HG02973 (cell line): ENCODE results near the gene PPFIBP1.
"Not testable (repeated sequence)": the region's sequence is repeated elsewhere in the genome, so short reads cannot be mapped to it uniquely, and the experiment has no call there.

ENCODE experiments used
- ATAC-seq: cut with Tn5 transposase; IDR thresholded peaks from one replicate; pipeline ENCODE4 v1.9.1; 2021; ENCODE audit warnings: moderate library complexity; ENCODE audit not compliant: unreplicated experiment

Gene PPFIBP1

DNA sequence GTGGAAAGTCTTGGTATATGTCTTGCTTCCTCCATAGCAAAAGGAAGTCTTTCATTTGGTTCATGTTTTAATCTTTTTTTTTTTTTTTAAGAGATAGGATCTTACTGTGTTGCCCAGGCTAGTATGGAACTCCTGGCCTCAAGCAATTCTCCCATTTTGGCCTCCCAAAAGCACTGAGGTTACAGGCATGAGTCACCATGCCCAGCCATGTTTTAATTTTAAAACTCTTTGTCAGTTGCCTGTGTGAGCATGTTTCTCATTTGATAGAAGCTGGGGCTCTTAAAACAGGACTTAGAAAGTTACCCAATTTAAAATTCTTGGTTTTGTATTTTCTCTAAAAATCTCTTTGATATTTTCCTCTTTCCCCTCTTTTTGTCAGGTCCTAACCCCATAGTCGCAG is 127.2 kb downstream of the PPFIBP1 start:
- no peak for ATAC-seq

DNA sequence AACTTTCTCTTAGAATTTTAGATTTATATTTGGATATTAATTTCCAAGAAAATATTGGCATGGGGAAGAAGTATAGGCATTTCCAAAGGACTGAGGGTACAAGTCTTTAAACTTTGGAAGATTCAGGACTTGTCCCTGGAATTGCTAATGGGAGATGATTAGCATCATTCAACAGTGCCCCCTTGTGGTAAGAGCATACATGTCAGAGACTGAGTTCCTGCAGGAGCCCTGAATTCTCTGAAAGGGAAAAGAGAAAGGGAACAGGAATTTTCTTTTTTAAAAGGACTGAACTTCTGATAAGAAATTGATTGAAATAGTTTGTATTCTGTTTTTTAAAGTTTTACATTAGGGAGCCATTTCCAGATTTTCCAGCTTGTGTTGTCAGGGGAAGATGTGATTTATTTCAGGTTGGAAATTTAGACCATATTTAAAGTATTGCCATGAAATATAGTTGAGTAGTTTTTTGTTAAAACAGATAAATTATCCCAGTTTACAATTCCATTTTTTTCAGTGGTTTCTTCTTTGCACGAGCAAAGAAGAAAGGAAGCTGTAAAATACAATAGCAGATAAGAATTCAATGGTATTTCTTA is 128.3 kb downstream of the PPFIBP1 start:
- no peak for ATAC-seq

DNA sequence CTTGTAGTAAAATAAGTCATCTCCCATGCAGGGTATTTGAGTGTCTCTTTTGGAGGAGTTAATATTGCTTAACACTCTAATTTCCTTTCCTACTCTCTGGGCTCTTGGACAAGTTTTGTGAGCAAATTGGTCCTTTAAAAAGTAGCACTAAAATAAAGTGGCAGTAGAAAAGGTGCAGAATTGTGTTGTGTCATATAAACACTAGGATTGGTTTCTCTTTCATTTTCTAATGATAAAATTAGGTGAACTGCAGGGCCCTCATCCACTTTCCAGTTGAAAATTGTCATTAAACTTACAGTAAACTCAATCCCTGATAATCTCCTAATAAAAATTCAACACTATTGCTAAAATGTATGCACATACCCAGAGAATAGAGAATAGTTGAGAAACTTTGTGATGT is 129.7 kb downstream of the PPFIBP1 start:
- ATAC-seq = no peak

DNA sequence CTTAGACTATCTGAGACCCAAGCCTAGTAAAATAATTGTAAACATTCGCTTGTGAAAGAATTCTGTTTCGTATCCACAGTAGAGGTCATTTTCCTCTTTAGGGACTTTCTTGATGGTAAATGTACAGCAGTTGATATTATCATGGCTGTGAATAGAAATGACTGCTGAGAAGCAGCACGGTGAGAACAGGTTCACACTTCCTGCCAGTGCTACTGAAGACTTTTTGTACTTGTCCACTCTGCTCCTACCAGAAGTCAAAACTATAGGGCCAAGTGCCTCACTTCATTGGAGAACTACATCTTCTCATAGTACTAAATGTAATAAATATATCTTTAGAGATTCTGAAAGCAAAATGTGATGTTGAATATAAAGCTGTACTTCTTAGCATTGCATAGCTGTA is 131.5 kb downstream of the PPFIBP1 start:
- ATAC-seq = not testable (repeated sequence)

DNA sequence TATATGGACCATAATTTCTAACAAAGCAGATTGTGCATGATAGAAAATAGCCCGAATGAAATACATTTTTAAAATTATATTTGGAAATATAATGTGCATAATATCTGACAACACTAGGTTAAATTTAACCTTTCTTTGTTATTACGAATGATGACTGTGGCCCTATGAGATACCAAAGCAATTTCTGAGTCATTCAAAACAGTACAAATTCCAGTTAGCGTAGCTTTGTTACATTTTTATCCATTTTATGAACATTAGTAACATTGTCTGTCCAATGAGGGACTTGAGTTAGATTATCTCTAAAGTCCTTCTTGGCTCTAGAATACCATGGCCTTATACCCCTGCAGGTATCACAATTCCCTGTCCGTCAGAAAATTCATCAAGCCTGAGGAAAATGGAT is 133.3 kb downstream of the PPFIBP1 start:
- no peak for ATAC-seq

DNA sequence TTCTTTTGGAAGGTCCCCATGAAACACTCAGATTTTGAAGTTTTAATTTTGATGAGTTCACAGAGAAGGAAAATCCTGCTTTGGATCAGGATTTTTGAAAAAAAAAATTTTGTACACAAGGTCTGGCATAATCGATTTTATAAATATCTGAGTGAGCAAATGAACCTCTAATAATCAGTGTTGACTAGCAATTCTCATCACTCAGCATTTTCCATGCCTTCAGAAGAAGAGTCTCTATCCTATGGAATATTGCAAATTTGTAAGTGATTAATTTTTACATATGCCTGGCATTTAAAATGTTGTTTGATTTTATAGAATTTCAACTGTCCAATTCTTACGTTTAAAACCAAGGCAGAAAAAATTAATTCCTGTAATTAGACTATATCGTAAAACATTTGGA is 141.7 kb downstream of the PPFIBP1 start:
- no peak for ATAC-seq

DNA sequence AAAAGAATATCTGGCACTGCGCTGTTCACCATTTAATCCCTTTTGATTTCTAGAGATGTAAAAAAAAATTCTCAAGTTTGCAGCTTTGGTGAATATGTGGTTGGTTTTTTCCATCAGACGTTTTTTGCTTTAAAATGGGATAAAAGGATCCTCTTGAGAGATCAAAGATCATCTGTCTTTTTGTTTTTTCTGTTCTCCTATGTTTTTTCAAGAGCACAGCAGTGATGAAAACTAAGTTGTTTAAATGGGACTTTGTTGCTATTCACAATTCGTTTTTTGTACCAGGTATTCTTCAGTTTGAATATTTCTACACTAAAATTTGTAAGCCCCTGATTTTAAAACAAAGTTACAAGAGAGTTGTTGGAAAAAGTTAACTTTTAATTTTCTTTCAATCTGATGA is 142.5 kb downstream of the PPFIBP1 start:
- no peak for ATAC-seq

DNA sequence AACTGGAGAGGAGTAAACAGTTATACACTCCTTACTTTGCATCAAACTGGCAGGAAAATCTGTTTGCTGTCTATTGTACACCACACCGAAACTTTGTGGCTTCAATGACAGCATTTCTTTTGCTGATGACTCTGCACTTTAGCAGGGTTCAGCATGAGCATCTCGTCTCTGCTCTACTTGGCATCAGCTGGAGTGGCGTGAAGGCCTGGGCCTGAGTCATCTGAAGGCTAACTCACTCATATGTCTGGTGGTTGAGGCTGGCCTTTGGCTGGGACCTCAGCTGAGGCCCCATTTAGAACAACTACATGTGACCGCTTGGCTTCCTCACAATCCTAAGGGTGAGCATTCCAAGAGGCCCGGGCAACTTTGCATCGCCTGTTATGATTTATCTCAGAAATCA is 143.5 kb downstream of the PPFIBP1 start:
- no peak for ATAC-seq

DNA sequence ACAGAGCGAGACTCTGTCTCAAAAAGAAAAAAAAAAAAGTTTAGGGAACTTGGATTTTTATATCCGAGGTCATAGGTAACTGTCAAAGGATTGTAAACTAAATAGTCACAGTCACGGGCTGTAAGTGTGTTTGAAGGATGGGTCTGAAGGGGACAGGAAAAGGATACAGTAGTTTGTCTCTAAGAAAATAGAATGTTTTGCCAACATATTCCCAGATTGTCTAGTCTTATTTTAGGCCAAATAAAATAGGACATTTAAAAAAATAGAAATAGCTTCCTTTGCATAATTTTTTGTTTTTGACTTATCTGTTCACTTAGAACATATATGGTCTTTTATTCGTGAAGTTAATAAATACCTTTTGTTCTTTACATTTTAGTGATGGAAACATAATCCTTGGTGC is 148.0 kb downstream of the PPFIBP1 start:
- no peak for ATAC-seq

DNA sequence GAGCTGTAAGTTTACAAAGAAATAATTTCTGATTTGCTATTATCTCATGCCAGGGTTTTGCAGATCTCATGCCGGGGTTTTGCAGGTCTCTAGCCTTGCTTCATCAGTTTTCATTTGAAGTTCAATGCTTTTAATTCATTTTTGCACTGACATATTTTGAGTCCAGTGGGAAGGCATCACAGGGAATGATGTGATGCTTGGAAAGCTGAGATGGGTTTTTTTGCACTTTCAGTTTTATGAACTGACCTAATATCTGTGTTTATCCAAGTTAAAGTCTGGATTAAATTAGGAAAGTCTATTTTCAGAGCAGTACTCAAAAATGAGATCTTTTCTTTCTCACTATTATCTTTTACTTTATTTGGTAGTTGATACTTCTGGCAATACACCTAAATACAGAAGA is 148.6 kb downstream of the PPFIBP1 start:
- ATAC-seq = no peak

DNA sequence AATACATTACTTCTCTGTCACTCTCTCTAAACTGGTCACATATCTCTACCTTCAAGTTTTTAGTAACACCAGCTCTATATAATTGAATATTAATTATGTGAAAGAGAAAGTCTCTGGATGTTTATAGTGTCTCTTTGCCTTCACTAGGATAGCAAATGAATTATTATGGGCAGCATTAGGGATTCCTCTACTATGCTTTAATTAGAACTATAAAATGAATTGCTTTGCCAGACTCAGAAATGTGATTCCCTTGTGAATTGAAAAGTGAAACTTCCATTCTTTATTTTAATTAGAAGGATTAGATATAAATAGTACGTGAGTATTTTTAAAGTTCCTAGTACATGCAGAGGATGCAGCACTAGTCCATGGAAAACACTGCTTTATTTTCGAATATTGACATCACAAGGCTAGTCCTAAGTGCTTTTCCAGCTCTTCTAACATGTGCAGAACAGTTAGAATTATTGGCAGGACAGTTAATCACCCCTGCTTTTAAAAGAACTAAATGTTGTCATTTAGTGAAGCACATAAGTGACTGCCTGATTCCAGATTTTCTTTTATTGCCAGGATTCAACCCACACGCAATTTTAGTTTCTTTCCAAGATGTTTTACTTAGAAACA is 149.2 kb downstream of the PPFIBP1 start:
- ATAC-seq = no peak

DNA sequence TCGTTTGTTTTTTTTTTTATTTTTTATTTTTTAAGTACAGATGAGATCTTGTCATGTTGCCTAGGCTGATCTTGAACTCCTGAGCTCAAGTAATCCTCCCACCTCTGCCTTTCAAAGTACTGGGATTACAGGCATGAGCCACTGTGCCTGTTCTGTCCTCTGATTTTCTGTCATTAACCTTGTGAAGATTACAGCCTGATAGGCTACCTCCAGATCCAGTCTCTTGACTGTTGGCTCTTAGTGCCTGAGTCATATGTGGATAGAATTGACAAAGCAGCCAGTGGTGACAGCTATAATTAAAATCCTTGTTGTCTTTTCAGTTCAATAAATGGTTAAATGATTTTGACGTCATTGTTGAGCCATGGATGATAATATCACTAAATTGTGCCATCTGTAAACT is 151.0 kb downstream of the PPFIBP1 start:
- no peak for ATAC-seq

DNA sequence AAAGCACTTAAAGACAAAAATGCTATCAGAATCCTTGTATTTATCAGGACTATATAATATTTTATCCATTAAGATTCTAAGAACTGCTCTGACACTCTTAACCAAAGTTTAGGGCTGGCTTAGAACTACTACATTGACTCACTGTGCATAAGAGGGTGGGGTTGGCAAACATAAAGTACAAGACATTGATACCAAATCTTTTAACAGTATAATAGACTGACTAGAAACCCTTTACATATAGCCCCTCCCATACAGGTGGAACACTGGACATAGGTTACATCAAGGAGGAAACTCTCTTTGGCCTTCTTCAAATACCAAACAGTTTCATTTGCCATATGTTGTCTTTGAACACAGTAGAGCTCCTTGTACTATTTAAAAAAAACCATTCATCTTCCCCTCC is 156.6 kb downstream of the PPFIBP1 start:
- no peak for ATAC-seq

DNA sequence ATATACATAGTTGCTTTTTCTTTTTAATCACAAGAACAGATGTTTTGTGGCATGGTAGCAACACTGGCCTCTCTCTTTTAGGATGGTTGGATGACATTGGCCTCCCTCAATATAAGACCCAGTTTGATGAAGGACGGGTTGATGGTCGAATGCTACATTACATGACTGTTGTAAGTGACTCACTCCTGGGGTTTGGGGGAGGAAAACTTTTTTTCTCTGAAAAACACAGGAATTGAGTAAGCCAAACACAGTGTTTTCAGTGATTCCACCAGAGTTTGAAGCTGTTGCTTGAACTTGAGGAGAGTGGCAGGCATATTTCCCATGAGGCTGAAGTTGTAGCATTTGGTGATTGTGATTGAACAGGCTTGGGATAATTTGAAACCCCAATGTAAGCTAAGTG is 158.5 kb downstream of the PPFIBP1 start:
- no peak for ATAC-seq

DNA sequence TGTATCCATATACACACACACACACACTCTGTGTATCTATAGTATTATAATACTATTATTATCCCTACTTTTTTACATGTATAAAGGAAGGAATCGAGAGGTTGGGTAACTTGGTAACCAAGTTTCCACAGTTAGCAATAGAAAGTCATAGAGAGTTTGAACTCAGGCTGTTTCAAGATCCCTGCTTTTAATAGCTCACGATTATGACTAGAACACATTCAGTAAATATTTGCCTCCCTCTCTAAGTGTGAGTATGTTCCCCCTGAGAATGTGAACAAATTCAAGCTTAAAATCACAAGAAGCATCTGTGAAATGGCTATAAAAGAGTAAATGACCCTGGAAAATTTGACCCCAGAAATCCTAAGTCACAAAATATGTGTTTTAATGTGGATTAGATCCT is 161.3 kb downstream of the PPFIBP1 start:
- ATAC-seq = no peak

DNA sequence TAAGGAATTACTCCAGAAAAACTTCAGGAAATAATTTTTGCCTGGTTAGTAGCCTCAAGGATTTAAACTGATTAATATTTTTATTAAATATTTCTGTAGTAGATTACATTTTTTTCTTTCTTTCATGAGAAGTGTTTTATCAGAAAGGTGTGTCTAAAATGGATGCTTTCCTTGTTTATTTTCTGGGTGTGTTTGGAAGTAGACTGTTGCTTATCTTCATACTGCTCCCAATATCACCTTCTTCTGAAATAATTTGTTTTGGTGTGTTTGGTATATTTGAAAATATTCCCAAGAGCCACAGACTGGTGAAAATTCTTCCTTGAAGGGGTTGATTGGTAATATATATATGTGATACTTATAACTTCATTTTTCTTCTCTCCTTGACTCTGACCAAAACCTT is 162.1 kb downstream of the PPFIBP1 start:
- no peak for ATAC-seq

DNA sequence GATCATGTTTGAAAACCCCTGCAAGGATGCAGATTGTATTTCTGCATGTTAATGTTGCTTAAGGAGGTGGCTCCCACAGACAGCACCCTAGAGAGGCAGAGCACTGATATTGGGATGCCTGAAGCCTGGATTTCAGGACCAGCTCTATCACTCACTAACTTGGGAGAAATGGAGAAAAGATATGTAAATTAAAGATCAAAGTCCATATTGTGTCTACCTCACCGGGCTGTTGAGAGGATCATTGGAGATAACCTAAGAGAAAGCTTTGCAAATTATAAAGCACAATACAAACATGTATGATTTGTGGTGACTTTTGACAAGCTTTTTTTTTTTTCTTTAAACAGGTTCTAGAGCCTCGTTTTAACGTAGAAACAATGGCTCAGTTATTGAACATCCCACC is 164.7 kb downstream of the PPFIBP1 start:
- no peak for ATAC-seq

DNA sequence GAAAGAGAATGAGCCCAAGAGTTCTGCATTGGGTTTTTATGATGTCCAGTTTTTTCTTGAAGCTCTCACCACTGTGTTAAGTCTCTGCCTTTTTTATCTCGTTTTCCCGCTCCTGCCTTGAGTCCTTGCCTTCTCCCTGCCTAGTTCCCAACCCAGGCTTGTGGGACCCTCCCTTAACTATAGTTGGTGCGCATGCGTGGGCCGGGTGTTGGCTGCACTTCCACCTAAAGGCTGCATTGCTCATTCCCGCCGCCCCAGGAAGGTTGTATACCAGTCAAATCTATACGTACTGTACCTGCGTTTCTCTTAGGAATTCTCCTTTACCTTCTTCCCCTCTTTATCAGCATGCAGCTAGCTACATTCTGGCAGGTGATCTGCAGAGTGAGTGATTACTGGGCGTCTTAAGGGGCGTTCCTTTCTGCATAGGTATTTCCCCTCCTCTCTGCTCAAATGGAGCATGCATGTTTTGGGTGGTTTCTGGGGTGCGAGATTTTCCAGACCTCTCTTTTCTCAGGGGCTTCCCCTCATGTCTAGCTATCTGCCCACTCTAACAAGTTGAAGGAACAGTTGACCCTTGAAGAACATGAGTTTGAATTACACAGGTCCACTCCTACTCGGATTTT is 165.7 kb downstream of the PPFIBP1 start:
- no peak for ATAC-seq

DNA sequence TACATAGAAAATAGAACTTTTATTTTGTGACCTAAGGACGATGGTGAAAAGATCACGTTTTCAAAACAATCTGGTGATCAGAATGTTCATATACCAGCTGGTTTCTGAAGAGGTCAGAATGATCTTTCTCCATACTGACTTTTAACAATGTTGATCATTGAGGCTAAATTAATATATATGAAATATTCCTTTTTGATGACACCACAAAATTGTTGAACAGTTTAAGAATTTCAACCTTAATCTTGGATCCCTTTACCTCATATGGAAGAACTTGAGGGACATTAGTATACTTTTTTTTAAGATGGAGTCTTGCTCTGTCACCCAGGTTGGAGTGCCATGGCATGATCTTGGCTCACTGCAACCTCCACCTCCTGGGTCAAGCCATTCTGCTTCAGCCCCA is 169.4 kb downstream of the PPFIBP1 start:
- no peak for ATAC-seq

DNA sequence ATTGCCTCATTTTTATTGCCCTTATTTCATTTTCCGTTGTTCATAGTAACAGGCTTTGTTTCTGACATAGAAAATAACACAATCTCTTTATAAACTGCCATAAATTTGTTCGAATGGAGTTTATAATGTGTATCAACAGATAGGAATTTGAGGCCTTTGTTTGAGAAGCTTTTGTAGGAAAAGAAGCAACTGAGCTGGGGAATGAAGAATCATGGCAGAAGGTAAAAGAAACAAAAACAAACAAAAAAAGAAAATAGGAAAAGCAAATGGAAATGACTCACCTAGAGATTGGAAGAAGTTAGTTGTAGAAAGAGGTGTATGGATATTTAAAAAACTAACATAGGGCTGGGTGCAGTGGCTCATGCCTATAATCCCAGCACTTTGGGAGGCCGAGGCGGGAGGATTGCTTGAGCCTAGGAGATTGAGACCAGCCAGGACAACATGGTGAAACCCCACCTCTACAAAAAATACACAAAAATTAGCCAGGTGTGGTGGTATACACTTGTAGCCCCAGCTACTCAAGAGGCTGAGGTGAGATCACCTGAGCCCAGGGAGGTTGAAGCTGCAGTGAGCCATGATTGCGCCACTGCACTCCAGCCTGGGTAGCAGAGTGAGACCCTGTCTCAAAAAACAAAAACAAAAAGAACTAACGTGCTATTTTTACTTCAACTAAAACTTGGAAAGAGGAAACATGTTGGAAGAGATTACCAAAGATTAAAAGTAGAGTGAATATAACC is 171.7 kb downstream of the PPFIBP1 start:
- ATAC-seq = no peak

DNA sequence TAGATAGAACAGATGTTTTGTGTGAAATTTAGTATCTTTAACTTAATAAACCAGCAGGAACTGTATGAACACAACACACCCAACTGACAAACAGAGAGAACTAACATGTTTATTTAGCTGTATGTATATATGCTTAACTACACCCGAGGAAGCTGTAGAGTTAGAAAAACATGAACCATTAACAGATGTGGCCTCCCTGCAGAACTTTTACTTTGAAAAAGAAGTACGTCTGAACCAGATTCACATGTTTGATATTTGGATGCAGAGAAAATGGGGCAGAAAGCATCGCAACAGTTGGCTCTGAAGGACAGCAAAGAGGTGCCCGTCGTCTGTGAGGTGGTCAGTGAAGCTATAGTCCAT is 172.3 kb downstream of the PPFIBP1 start, which contains the start of gene REP15:
Gene REP15 (plus strand): TSS at position 155 of the 360 bp plus-strand sequence. CDS start 116 bp downstream, at position 271.
- no peak for ATAC-seq
